Loucy (cell line): ENCODE data around the gene HS6ST2.

Experiments used
- H2AFZ ChIP-seq: fragments of 200-600 bp; sonication (generic); 2 replicates; pipeline ENCODE4 v1.6.0; 2016; ENCODE audit warnings: antibody characterized with exemption, mild to moderate bottlenecking, low read length, moderate library complexity
- H3F3A ChIP-seq: fragments of 200-600 bp; 2 replicates; pipeline ENCODE4 v1.6.0; 2016; ENCODE audit warnings: antibody characterized with exemption, low read depth, mild to moderate bottlenecking
- H3K27me3 ChIP-seq: fragments of 200-600 bp; sonication (generic); 2 replicates; pipeline ENCODE4 v1.6.1; 2014; ENCODE audit warnings: low read length, mild to moderate bottlenecking; ENCODE audit not compliant: insufficient read depth, poor library complexity, severe bottlenecking
- H3K36me3 ChIP-seq: fragments of 200-600 bp; sonication (generic); 2 replicates; pipeline ENCODE4 v1.6.1; 2016; ENCODE audit warnings: low read length; ENCODE audit not compliant: insufficient read depth
- H3K4me1 ChIP-seq: fragments of 200-600 bp; sonication (generic); 2 replicates; pipeline ENCODE4 v1.5.1; 2014; ENCODE audit warnings: low read length, mild to moderate bottlenecking; ENCODE audit not compliant: insufficient read depth, poor library complexity, severe bottlenecking
- H3K4me2 ChIP-seq: fragments of 200-600 bp; sonication (generic); 2 replicates; pipeline ENCODE4 v1.6.0; 2014; ENCODE audit warnings: antibody characterized with exemption, low read length, low read depth, mild to moderate bottlenecking; ENCODE audit not compliant: poor library complexity, severe bottlenecking
- H3K4me3 ChIP-seq: fragments of 200-600 bp; sonication (generic); 2 replicates; pipeline ENCODE4 v1.5.1; 2014; ENCODE audit warnings: low read length, mild to moderate bottlenecking, mixed read lengths; ENCODE audit not compliant: poor library complexity, severe bottlenecking
- H3K79me2 ChIP-seq: fragments of 200-600 bp; sonication (generic); 2 replicates; pipeline ENCODE4 v1.6.1; 2014; ENCODE audit warnings: low read length; ENCODE audit not compliant: insufficient read depth
- H3K9ac ChIP-seq: fragments of 200-600 bp; sonication (generic); 2 replicates; pipeline ENCODE4 v1.6.0; 2014; ENCODE audit warnings: mild to moderate bottlenecking, low read depth, low read length, moderate library complexity; ENCODE audit not compliant: poor library complexity, severe bottlenecking
- H3K9me2 ChIP-seq: fragments of 200-600 bp; sonication (generic); replicated peaks from 2 replicates; pipeline ENCODE4 v1.6.1; 2016; ENCODE audit warnings: low read depth, low read length, mixed read lengths
- H3K9me3 ChIP-seq: fragments of 200-600 bp; sonication (generic); 2 replicates; pipeline ENCODE4 v1.6.1; 2014; ENCODE audit warnings: mild to moderate bottlenecking, antibody characterized with exemption, low read length, low read depth; ENCODE audit not compliant: insufficient read depth
- H4K20me1 ChIP-seq: fragments of 200-600 bp; sonication (generic); 2 replicates; pipeline ENCODE4 v1.6.0; 2014; ENCODE audit warnings: antibody characterized with exemption, low read length, mild to moderate bottlenecking; ENCODE audit not compliant: insufficient read depth, poor library complexity, severe bottlenecking
- EZH2phosphoT487 ChIP-seq: fragments of 200-600 bp; IDR thresholded peaks from 2 replicates; pipeline ENCODE4 v1.6.1; 2018; ENCODE audit warnings: antibody characterized with exemption, mild to moderate bottlenecking, moderate library complexity, borderline replicate concordance
- TF ChIP-seq, protein P1 (sequence below): fragments of 200-600 bp; sonication (generic); conservative IDR thresholded peaks from 2 replicates; pipeline ENCODE4 v1.5.1; 2014; ENCODE audit warnings: mild to moderate bottlenecking, antibody characterized with exemption, low read length

Gene HS6ST2

DNA sequence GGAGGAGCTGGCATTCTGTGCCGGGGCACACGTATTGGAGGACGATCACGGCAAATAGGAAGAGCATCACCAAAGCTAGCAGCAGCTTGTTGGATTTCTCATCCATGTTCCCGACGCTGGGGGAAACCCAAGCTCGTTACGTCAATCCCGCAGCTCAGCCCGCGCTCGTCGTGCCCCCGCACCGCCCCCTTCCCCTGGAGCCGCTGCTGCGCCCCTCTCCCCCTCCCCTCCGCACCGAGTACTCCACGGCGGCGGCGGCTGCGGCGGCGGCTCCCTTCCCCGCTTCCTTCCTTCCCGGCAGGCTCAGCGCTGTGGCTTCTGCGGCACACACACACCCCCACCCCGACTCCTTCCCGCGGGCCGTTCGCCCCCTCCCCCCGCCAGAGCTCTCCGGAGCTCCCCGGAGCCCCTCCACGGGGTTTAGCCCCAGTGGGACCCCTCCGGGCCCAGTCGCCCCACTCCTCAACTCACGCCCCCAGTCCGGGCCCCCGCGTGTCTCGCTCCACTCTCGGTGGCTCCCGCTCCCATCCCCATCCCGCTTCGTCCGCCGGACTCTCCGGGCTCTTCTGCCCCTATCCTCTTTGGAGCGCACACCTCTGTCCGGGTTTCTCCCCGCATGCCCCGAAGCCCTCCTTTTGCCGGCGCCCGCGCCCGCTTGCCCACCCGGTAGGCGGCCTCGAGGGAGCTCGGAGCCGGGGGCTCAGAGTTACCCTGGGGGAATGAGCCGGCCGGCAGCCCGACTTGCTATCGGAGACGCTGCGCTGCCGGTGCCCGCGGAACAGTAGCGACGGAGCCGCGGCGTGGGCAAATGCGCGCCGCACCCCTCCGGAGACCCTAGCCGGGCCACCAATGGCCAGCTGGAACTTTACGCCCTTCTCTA, 978 bp downstream of the HS6ST2 start:
- no peaks in the 10 kb centered on the region for H4K20me1 ChIP-seq
- no peaks in the 10 kb centered on the region for H3K36me3 ChIP-seq
- no peaks in the 10 kb centered on the region for H3K4me1 ChIP-seq
- peak overlapping the region; percentile 64 for H3K9ac ChIP-seq
- no peaks in the 10 kb centered on the region for H3K9me3 ChIP-seq
- H2AFZ ChIP-seq: peak overlapping the region; percentile 78
- peak overlapping the region; percentile 74 for H3K4me3 ChIP-seq
- no peaks in the 10 kb centered on the region for H3K9me2 ChIP-seq
- H3K79me2 ChIP-seq: no peaks in the 10 kb centered on the region
- H3F3A ChIP-seq: no peaks in the 10 kb centered on the region
- peaks cover 6% of the 10 kb centered on the region for H3K27me3 ChIP-seq
- TF ChIP-seq EZH2phosphoT487: no peak
- TF ChIP-seq, protein P1, sequence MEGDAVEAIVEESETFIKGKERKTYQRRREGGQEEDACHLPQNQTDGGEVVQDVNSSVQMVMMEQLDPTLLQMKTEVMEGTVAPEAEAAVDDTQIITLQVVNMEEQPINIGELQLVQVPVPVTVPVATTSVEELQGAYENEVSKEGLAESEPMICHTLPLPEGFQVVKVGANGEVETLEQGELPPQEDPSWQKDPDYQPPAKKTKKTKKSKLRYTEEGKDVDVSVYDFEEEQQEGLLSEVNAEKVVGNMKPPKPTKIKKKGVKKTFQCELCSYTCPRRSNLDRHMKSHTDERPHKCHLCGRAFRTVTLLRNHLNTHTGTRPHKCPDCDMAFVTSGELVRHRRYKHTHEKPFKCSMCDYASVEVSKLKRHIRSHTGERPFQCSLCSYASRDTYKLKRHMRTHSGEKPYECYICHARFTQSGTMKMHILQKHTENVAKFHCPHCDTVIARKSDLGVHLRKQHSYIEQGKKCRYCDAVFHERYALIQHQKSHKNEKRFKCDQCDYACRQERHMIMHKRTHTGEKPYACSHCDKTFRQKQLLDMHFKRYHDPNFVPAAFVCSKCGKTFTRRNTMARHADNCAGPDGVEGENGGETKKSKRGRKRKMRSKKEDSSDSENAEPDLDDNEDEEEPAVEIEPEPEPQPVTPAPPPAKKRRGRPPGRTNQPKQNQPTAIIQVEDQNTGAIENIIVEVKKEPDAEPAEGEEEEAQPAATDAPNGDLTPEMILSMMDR: no peak
- H3K4me2 ChIP-seq: peak overlapping the region; percentile 74

DNA sequence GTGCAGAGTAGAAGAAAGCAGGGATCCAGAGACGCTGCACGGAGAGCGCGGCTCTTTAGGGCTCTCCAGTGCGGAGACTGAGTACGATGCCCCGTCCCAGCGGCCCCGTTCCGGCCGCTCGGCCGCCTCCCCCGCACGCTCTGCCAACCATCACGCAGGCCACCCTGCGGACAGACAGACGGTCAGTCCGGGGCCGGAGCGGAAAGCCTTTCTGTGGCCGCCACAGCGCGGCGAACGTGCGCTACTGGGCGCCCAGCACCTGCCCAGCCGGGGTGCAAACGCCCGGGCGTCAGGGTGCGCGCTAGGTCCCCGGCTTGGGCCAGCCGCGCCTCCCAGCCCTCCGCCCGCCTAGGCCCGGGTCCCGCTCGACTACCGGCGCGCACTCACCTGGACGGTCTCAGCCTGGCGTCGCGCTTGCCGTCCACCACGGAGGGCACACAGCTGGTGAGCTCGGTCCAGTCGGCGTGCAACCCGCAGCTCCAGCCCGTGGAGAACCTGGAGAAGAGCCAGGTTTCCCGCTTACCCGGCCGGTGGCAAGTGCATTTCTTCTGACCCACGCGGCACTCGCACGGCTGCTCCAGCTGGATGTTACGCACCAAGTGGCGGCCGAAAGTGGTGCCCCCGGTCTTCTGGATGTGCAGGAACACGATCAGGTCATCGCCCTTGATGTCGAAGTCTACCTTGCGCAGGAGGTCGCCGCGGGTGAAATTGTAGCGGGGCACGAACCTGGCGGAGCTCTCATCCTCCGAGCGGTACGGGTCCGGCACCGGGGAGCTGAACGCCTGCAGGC, 1.8 kb downstream of the HS6ST2 start:
- peak overlapping the region; percentile 74 for H3K4me3 ChIP-seq
- H3K4me1 ChIP-seq: no peaks in the 10 kb centered on the region
- no peak overlapping the region for H3K9ac ChIP-seq
- H3K9me3 ChIP-seq: no peaks in the 10 kb centered on the region
- H3K4me2 ChIP-seq: peak overlapping the region; percentile 74
- peak overlapping the region; percentile 78; the same call in 1 of the 2 replicates for H2AFZ ChIP-seq
- H3K36me3 ChIP-seq: no peaks in the 10 kb centered on the region
- no peaks in the 10 kb centered on the region for H3K9me2 ChIP-seq
- H3F3A ChIP-seq: no peaks in the 10 kb centered on the region
- H4K20me1 ChIP-seq: no peaks in the 10 kb centered on the region
- H3K79me2 ChIP-seq: no peaks in the 10 kb centered on the region
- peaks cover 6% of the 10 kb centered on the region for H3K27me3 ChIP-seq
- TF ChIP-seq, protein P1: no peak
- no peak for TF ChIP-seq EZH2phosphoT487

DNA sequence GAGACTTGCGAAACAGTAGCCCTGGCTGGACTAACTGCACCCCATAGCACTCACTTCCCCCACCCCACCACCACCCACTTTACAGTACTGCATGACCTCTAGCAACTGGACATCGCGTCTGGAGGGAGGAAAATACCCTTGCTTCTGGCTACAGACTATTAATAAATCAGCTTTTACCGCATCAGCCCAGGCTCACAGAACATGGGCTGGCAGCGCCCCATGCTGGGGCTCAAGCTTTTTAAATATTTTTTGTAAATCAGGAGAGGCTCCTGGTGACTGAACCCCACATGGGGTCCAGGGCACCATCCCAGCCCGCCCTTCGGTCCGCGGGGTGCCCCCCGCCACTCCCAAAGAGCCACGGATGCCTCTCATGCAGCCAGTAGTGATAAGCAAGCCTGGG, 2.7 kb downstream of the HS6ST2 start:
- Histone ChIP-seq H3K4me2 (no peak overlapping the region), H3K27me3 (peaks cover 6% of the 10 kb centered on the region)

More for the DNA sequence above, 2.7 kb downstream of the HS6ST2 start:
- H3K4me3 ChIP-seq: no peak overlapping the region
- H4K20me1 ChIP-seq: no peaks in the 10 kb centered on the region
- no peak overlapping the region for H3K9ac ChIP-seq
- no peak for TF ChIP-seq EZH2phosphoT487
- TF ChIP-seq, protein P1: no peak
- no peaks in the 10 kb centered on the region for H3K79me2 ChIP-seq
- peaks cover 3% of the 10 kb centered on the region for H3K4me1 ChIP-seq
- no peaks in the 10 kb centered on the region for H3K36me3 ChIP-seq
- no peaks in the 10 kb centered on the region for H3K9me2 ChIP-seq
- no peak overlapping the region for H2AFZ ChIP-seq
- H3F3A ChIP-seq: no peaks in the 10 kb centered on the region
- H3K9me3 ChIP-seq: no peaks in the 10 kb centered on the region
